Activated CD4-positive, alpha-beta memory T cell treated with anti-CD3 and anti-CD28 coated beads, Interleukin-2, amount 10 ng/mL, durations not matched to agents 7 days and 5 days (primary cell): ENCODE results near the gene ARSG. TPM values are rescaled to one million over a fixed set of nuclear protein-coding genes. Genes with fewer than 3 reads are reported as not detected.
"Not testable (repeated sequence)": the region's sequence is repeated elsewhere in the genome, so short reads cannot be mapped to it uniquely, and the experiment has no call there.

Experiments
- CTCF ChIA-PET: fragments of 350-600 bp; sonication (Branson Sonifier 250); formaldehyde crosslinking; loops from one replicate; lab custom pipeline; 2021; ENCODE audit warnings: antibody characterized with exemption, inconsistent platforms; lab: Charles Lee
- POLR2A ChIA-PET: fragments of 350-600 bp; sonication (Branson Sonifier 250); formaldehyde crosslinking; loops from one replicate; lab custom pipeline; 2021; ENCODE audit warnings: antibody characterized with exemption; lab: Charles Lee
- DNase-seq: peaks from one replicate; pipeline ENCODE4 v3.0.0-alpha.2; 2020
- H3K27ac Mint-ChIP-seq: one replicate; pipeline ENCODE4 v1.8.0; 2021; ENCODE audit warnings: mild to moderate bottlenecking, mixed read lengths
- H3K27me3 Mint-ChIP-seq: one replicate; pipeline ENCODE4 v1.8.0; 2021; ENCODE audit warnings: mixed read lengths
- H3K36me3 Mint-ChIP-seq: one replicate; pipeline ENCODE4 v1.8.0; 2021; ENCODE audit warnings: low read depth, mixed read lengths
- H3K4me1 Mint-ChIP-seq: one replicate; pipeline ENCODE4 v1.8.0; 2021; ENCODE audit warnings: mixed read lengths
- H3K4me3 Mint-ChIP-seq: one replicate; pipeline ENCODE4 v1.8.0; 2021; ENCODE audit warnings: mild to moderate bottlenecking, mixed read lengths
- H3K9me3 Mint-ChIP-seq: one replicate; pipeline ENCODE4 v1.8.0; 2021; ENCODE audit warnings: mixed read lengths
- total RNA-seq, 2 experiments: library from RNA; stranded (reverse); gene quantifications; one replicate each; pipeline ENCODE4 v1.2.3, GENCODE V29; 2021

The ARSG gene
- total RNA-seq, 2 experiments from 2014 or later = 13.5 to 16.8 TPM

DNA sequence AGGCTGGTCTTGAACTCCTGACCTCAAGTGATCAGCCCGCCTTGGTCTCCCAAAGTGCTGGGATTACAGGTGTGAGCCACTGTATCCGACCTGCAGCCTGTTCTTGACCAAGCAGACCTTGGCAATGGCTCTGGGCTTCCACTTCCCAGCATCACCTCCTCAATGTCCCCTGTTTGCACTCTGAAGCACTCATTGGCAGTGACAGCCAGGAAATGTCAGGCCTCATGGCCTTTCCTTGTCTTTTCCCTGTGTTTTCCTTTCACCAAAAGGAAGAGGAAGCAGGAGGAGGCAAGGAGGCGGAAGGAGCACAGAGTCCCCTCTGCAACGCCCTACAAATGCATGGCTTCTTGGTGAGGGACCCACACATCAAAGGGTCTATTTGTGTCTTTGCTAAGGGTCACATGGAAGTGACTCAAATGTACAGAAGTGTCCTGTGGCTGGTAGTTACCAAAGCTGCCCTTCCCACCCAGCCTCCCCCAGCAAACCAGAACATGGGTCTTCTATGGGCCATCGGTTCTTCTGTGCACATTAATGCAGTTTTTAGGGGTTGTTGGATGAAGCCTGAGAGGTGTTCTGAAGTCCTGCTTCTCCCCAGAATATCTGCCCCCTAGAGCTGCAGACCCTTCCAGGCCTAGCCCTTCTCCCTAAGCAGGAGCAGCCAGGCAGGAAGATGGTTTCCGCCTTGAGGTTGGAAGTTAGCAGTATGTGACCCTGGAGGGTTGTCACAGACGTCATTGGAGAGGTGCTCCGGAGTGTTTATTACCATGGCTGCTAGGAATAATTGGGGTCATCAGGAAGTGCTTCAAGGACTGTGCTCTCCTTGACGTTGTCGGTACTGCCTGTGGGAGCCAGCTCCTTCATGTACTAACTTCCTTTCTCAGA, 105.2 kb downstream of the ARSG start:
- H3K27ac Mint-ChIP-seq = peak overlapping the region; percentile 16
- peaks cover 16% of the 10 kb centered on the region for H3K36me3 Mint-ChIP-seq
- no peaks in the 10 kb centered on the region for H3K9me3 Mint-ChIP-seq
- no peak for DNase-seq
- H3K4me3 Mint-ChIP-seq = no peak overlapping the region
- ChIA-PET CTCF (interaction anchor here (1.2 to 1.4 kb wide), 2 partner anchors 45 to 51 kb away, joined by 3 read pairs; no protein-coding TSS in a partner anchor), POLR2A (interaction anchor here (1.4 kb wide), 1 partner anchor 105 kb away, joined by 6 read pairs; the partner anchor contains the start of genes ARSG and SLC16A6)
- peaks cover 39% of the 10 kb centered on the region for H3K4me1 Mint-ChIP-seq
- H3K27me3 Mint-ChIP-seq = no peaks in the 10 kb centered on the region

DNA sequence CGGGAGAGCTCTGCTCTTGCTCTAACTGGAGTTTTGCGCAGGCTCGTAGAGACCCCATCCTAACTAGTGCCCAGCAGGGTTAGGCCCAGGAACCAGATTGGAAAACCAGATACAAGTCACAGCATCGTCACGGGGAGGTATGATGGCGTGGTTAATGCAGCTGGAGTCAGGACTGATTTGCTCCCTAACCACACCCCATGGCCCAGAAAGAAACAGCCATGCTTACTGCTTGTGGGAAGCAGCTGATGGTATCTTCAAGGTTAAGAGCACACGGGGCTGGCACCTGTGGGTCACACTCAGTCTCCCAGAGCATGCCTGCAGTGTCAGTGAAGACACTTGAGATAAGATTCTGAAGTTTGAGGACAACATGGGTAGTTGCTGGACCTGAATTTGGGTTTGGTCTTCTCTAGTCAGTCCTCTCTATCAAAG, 105.8 kb downstream of the ARSG start:
- no peak for DNase-seq
- Mint-ChIP-seq H3K4me1 (peaks cover 40% of the 10 kb centered on the region), H3K27ac (peak overlapping the region; percentile 16), H3K36me3 (peaks cover 16% of the 10 kb centered on the region), H3K4me3 (no peak overlapping the region), H3K9me3 (no peaks in the 10 kb centered on the region), H3K27me3 (no peaks in the 10 kb centered on the region)
- ChIA-PET CTCF (interaction anchor here (1.2 to 1.4 kb wide), 2 partner anchors 46 to 51 kb away, joined by 3 read pairs; no protein-coding TSS in a partner anchor), POLR2A (interaction anchor here (1.4 kb wide), 1 partner anchor 106 kb away, joined by 6 read pairs; the partner anchor contains the start of genes ARSG and SLC16A6)

DNA sequence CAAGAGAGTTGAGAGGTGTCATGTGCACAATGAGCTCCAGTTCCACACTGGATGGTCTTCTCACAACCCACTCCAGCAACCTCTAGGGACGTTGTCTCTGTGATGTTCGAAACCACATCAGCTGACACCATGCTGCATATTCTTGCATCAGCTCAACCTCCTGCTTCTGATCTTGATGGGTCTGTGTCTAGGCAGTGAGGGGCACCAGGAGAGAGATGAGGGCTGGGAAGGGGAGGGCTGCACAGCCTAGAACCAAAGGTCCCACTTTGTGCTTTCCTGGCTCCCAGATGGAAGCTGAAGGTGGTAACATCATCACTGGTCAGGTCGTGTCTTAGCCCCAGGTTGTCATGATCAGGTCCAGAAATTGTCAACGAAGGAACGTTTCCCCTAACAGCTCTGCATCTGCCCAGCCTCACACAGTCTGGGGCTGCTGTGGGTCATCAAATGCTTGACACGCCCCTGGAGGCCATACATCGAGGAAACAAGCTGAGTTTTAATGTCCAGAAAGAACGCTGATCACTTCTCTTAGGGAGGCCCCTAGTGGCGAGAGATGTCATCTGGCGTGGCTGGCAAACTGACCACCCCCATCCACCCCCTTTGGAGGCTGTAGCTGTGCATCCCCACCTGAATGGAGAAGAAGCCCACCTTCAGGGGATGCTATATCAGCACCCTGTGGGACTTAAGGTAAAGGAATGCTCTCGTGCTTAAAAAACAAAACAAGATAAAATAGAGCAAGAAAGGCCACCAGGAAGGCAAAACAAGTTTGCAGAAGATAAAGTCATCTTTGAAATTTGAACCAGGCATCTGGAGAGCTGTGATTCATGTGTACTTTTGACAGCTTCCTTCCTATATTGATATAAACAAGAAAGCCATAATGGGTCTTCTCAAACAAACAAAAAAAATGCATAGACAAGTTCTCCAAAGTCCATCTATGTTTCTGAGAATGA, 107.7 kb downstream of the ARSG start:
- Mint-ChIP-seq H3K4me1 (peaks cover 40% of the 10 kb centered on the region), H3K9me3 (no peaks in the 10 kb centered on the region), H3K4me3 (no peak overlapping the region), H3K36me3 (peaks cover 23% of the 10 kb centered on the region), H3K27ac (peak overlapping the region; percentile 79), H3K27me3 (no peaks in the 10 kb centered on the region)
- peak; percentile 49 for DNase-seq
- CTCF ChIA-PET = interaction anchor here (0.9 to 2.3 kb wide), 42 partner anchors 8 to 240 kb away, joined by 3 to 27 read pairs (median 4); partner anchors contain the start of genes AMZ2, ARSG and SLC16A6
- POLR2A ChIA-PET = interaction anchor here (0.7 to 3.9 kb wide), 19 partner anchors 13 to 151 kb away, joined by 3 to 53 read pairs (median 5); partner anchors contain the start of genes AMZ2, ARSG, SLC16A6 and WIPI1

DNA sequence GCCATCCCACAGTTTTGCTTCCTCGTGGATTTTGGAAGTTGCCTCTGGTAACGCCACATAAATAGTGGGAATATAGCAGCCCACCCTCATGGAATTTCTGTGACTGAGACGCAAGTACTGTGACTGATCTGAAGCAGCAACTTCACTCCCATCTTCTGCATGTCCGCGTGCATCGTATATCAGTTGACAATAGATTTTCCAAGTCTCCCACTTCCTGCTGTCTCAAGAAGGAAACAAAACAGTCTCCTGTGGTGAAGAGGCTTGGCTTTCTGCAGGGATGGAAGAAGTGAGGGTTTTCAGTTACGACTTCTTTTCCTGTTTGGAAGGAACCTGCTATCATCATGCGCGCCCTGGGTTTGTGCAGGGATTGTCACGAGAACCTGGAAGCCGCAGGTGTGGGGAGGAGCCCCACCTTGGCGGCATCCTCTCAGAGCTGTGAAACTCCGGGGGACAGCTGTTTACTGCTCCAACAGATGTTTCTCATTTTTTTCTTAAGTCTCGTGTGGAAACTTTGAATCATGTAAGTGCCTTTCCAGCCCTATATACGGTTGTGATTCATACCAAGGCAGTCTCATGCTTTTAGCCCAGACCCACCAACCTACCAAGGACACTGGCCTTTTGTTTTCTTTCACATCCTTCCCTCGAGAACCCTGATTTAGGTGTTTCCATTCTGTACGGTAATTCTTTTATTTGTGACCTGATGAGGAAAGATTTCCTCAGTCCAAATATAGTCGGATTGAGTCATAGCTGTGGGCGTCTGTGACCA, 108.5 kb downstream of the ARSG start:
- Mint-ChIP-seq H3K36me3 (peaks cover 27% of the 10 kb centered on the region), H3K27me3 (no peaks in the 10 kb centered on the region), H3K4me1 (peaks cover 40% of the 10 kb centered on the region), H3K9me3 (peaks cover 6% of the 10 kb centered on the region), H3K27ac (peak overlapping the region; percentile 79), H3K4me3 (no peak overlapping the region)
- DNase-seq = peak; percentile 51
- CTCF ChIA-PET = interaction anchor here (0.6 to 2.3 kb wide), 36 partner anchors 12 to 241 kb away, joined by 3 to 27 read pairs (median 4); partner anchors contain the start of genes AMZ2, ARSG and SLC16A6
- POLR2A ChIA-PET = interaction anchor here (0.9 to 3.9 kb wide), 13 partner anchors 32 to 138 kb away, joined by 3 to 53 read pairs (median 5); partner anchors contain the start of genes ARSG and SLC16A6

DNA sequence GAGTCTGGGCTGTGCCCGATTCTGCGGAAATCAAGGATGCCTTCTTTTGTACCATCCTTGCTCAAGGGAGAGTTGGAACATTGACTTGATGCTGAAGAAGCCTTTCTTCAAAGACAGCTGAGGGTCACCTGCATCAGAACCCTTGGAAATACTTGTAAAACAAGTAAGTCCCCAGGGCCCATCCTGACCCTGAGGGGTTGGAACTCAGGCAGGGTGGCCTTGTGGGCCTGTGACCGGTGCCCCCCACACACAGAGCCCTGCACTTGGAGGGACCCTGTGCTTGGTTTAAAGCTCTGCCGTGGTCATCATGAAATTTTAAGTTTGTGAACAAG, 109.1 kb downstream of the ARSG start:
- no peak for DNase-seq
- Mint-ChIP-seq H3K27ac (peak overlapping the region; percentile 79), H3K9me3 (peaks cover 8% of the 10 kb centered on the region), H3K4me1 (peaks cover 40% of the 10 kb centered on the region), H3K4me3 (no peak overlapping the region), H3K36me3 (peaks cover 28% of the 10 kb centered on the region), H3K27me3 (no peaks in the 10 kb centered on the region)
- POLR2A ChIA-PET = interaction anchor here (2.5 to 3.9 kb wide), 2 partner anchors 46 to 109 kb away, joined by 13 to 53 read pairs; partner anchors contain the start of genes ARSG and SLC16A6
- CTCF ChIA-PET = interaction anchor here (0.6 to 2.3 kb wide), 7 partner anchors 17 to 228 kb away, joined by 3 to 14 read pairs (median 3); no protein-coding TSS in a partner anchor

DNA sequence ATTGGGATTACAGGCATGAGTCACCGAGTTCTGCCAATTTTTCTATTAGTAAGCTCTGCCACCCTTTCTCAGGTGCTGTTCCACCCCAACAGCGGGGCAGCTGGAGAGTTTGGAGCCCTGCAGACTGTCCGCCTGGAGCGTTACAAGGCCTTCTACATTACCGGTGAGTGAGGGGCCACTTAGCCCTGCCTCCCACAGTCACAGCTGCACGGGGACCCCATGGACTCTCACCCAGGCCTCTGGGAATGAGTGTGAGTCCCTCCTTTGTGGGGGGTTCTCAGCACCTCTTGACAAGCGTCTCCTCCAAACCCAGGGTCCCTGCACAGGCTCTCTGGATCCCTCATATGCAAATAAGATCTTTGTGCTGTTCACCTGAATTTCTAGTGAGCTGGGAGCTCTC, 110.0 kb downstream of the ARSG start:
- DNase-seq = no peak
- ChIA-PET CTCF (interaction anchor here (1.0 to 1.1 kb wide), 4 partner anchors 32 to 104 kb away, joined by 3 read pairs; no protein-coding TSS in a partner anchor), POLR2A (interaction anchor here (3.9 kb wide), 1 partner anchor 110 kb away, joined by 53 read pairs; the partner anchor contains the start of genes ARSG and SLC16A6)
- peaks cover 13% of the 10 kb centered on the region for H3K9me3 Mint-ChIP-seq
- no peaks in the 10 kb centered on the region for H3K27me3 Mint-ChIP-seq
- H3K36me3 Mint-ChIP-seq = peaks cover 29% of the 10 kb centered on the region
- peaks cover 40% of the 10 kb centered on the region for H3K4me1 Mint-ChIP-seq
- H3K27ac Mint-ChIP-seq = no peak overlapping the region
- no peak overlapping the region for H3K4me3 Mint-ChIP-seq

DNA sequence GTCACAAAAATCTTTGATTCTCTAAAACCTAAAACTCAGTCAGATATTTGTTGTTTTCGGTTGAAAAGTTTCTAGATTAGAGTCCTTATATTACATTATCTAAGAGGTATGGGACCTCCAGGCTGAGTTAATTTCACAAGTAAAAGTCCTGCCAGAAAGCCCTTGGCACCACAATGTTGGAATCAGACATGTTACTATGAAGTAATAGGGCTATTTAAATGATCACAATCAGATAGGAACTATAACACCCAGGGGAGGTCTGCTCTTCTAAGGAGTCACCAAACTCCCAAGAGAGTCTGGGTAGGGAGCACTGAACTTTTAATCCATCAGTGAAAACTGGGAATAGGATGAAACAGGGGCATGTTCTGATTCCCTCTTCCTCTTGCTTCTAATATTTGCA, 111.8 kb downstream of the ARSG start:
- DNase-seq = no peak
- Mint-ChIP-seq H3K36me3 (peaks cover 41% of the 10 kb centered on the region), H3K9me3 (peaks cover 26% of the 10 kb centered on the region), H3K27me3 (no peaks in the 10 kb centered on the region), H3K4me1 (peaks cover 29% of the 10 kb centered on the region), H3K27ac (no peak overlapping the region), H3K4me3 (no peak overlapping the region)
- POLR2A ChIA-PET = no interaction called here
- CTCF ChIA-PET = no interaction called here

DNA sequence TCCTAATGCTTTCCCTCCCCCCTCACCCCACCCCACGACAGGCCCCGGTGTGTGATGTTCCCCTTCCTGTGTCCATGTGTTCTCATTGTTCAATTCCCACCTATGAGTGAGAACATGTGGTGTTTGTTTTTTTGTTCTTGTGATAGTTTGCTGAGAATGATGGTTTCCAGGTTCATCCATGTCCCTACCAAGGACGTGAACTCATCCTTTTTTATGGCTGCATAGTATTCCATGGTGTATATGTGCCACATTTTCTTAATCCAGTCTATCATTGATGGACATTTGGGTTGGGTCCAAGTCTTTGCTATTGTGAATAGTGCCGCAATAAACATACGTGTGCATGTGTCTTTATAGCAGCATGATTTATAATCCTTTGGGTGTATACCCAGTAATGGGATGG, 112.5 kb downstream of the ARSG start:
- POLR2A ChIA-PET, H3K4me3 Mint-ChIP-seq, CTCF ChIA-PET, DNase-seq, H3K27ac Mint-ChIP-seq, H3K27me3 Mint-ChIP-seq: not testable (repeated sequence)
- H3K36me3 Mint-ChIP-seq = peaks cover 41% of the 10 kb centered on the region
- H3K9me3 Mint-ChIP-seq = peaks cover 26% of the 10 kb centered on the region
- peaks cover 24% of the 10 kb centered on the region for H3K4me1 Mint-ChIP-seq

DNA sequence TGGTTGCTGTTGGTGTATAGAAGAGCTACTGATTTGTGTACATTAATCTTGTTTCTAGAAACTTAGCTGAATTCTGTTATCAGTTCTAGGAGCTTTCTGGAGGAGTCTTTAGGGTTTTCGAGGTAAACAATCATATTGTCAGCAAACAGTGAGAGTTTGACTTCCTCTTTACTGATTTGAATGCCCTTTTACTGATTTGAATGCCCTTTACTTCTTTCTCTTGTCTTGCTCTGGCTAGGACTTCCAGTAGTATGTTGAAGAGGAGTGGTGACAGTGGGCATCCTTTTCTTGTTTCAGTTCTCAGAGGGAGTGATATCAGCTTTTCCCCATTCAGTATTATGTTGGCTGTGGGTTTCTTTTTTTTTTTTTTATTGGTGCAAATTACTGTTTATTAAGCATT, 116.4 kb downstream of the ARSG start:
- H3K27me3 Mint-ChIP-seq, H3K27ac Mint-ChIP-seq, H3K4me3 Mint-ChIP-seq, H3K4me1 Mint-ChIP-seq, DNase-seq, POLR2A ChIA-PET: not testable (repeated sequence)
- H3K36me3 Mint-ChIP-seq = peaks cover 46% of the 10 kb centered on the region
- H3K9me3 Mint-ChIP-seq = peaks cover 31% of the 10 kb centered on the region
- CTCF ChIA-PET = interaction anchor here (1.0 to 1.8 kb wide), 2 partner anchors 9 to 29 kb away, joined by 4 to 6 read pairs; no protein-coding TSS in a partner anchor

DNA sequence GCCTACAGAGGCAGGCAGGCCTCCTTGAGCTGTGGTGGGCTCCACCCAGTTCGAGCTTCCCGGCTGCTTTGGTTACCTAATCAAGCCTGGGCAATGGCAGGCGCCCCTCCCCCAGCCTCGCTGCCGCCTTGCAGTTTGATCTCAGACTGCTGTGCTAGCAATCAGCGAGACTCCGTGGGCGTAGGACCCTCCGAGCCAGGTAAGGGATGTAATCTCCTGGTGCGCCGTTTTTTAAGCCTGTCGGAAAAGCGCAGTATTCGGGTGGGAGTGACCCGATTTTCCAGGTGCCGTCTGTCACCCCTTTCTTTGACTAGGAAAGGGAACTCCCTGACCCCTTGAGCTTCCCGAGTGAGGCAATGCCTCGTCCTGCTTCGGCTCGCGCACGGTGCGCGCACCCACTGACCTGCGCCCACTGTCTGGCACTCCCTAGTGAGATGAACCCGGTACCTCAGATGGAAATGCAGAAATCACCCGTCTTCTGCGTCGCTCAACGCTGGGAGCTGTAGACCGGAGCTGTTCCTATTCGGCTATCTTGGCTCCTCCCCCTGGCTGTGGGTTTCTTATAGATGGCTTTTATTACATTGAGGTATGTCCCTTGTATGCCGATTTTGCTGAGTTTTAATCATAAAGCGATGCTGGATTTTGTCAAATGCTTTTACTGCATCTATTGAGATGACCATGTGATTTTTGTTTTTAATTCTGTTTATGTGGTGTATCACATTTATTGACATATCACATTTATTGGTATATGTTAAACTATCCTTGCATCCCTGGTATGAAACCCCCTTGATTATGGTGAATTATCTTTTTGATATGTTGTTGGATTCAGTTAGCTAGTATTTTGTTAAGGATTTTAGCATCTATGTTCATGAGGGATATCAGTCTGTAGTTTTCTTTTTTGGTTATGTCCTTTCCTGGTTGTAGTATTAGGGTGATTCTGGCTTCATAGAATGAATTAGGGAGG, 122.6 kb downstream of the ARSG start:
- peak; percentile 74 for DNase-seq
- H3K27me3 Mint-ChIP-seq = not testable (repeated sequence)
- ChIA-PET CTCF (interaction anchor here (1.1 to 2.2 kb wide), 4 partner anchors 18 to 127 kb away, joined by 3 to 9 read pairs (median 4); no protein-coding TSS in a partner anchor), POLR2A (interaction anchor here (0.8 to 1.8 kb wide), 7 partner anchors 14 to 208 kb away, joined by 3 to 9 read pairs (median 3); partner anchors contain the start of genes ARSG and SLC16A6)
- Mint-ChIP-seq H3K9me3 (peaks cover 20% of the 10 kb centered on the region), H3K4me3 (peak overlapping the region; percentile 88), H3K27ac (peak overlapping the region; percentile 69), H3K4me1 (peaks cover 25% of the 10 kb centered on the region), H3K36me3 (peaks cover 39% of the 10 kb centered on the region)
